HG03135 (cell line): ENCODE measurements around the gene SEC61A1.

Experiments used
- ATAC-seq: cut with Tn5 transposase; IDR thresholded peaks from one replicate; pipeline ENCODE4 v1.9.1; 2021; ENCODE audit warnings: mild to moderate bottlenecking, moderate library complexity; ENCODE audit not compliant: unreplicated experiment

Gene SEC61A1

DNA sequence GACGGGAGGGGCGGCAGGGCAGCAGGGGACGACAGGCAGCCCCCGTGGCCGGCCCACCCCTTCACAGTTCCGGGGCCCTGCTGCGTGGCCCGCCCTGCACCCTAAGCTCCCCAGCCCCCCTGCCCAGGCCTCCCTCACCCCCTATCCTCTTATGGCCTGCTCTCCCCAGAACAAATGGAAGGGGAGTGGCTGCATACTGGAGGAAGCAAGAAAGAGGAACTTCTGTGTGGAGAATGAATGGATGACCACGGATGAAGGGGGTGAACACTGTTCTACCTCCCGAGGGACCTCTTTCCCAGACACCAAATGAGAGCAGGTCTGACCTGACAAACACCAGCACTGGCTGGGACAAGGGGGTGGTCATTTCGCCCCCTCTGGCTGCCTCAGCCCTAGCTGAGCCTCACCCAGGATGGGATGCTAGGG, 25.0 kb downstream of the SEC61A1 start:
- ATAC-seq, result no peak

DNA sequence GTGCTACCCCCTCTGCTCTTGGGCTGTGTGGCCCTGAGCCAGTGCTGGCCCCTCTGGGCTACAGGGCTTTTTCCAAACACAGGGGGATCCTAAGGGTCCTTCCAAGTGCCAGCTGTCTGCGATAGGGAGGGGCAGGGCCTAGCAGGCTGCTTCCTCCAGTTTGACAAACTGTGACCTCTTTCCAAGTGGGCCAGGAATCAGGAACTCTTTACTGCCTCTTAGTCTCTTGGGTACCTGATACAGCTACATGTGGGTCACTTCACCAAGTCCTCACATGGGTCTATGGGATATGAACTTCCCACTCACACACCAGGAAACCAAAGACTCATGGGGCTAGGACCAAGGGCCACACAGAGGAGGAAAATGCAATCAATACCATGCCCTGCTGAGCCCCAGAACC, 25.4 kb downstream of the SEC61A1 start:
- no peak for ATAC-seq

DNA sequence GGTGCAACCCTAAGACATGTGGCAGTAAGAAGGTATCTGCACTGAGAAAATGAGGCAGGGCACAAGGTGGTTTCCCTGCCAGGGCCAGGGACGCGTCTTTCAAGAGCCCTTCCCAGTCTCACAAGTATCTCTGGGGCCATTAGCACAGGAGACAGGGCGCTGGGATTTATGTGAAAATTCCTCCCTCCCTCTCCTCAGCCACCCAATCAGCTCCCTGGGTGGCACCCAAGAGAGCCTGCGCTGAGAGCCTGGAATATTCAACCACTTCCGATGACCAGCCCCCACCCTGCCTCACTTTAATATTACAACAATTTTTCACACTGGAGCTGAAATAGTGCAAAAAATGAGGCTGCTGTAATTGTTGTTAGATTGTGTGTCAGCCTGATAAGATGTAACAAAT, 26.1 kb downstream of the SEC61A1 start:
- ATAC-seq, result no peak

DNA sequence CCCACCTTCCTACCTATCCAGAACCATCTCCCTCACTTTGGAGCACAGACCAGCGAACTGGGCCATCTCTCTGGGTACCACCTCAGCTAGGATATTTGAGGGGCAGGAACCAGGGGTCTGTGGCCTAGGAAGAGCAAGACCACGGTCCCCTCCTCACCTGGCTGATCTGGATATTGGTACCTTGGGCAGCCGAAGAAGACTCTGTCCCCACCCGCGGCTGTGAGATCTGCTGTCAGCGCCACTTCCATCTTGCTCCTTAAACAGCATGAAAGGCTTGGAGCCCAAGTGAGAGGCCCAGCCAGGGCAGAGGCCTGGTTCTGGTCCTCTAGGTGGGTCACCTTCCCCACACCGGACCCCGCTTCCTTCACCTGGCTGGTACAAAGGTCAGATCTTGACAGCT, 26.6 kb downstream of the SEC61A1 start:
- ATAC-seq, result no peak

DNA sequence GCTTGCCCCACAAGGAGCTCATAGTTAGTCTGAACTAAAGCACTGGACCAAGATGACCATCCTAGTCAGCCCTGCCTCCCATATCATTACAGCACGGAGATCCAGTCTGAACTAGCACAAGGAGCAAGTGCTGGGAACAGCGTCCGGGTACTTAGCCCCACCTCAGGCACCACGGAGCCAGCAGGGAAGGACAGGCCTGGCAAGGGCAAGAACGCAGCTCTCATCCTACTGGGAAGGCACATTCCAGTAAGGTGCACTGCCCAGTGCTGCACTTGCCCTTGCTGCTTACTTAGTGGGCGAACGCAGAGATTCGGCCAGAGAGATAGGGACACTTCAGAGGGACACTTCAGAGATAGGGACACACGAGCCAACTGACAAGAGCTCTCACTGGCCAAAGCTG, 27.6 kb downstream of the SEC61A1 start:
- ATAC-seq, result no peak

DNA sequence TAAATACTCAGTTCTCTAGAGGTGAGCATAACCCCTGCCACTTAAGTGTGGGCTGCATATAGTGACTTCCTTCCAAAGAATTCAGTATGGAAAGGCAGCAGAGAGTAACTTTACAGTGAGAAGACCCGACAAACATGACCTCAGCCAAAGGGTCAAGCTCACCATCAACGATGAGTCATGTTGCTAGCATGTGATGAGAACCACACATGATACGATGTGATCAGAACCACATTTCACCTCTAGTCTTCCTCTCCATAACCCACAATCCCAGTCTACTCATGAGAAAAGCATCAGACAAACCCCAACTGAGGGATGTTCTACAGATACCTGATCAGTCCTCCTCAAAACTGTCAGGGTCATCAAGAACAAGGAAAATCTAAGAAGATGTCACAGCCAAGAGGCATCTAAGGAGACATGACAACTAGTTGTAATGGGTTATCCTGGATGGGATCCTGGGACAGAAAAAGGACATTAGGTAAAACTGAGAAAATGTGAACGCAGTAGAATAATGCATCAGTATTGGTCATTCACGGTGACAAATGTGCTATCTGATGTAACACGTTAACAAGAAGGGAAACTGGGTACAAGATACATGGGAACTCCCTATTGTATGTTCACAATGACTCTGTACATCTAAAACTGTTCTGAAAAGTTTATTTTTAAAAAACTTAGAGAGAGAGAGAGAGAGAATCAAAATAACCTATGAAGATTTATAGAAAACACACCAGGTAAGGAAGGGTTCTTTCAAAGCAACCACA, 28.3 kb downstream of the SEC61A1 start:
- ATAC-seq, result no peak

DNA sequence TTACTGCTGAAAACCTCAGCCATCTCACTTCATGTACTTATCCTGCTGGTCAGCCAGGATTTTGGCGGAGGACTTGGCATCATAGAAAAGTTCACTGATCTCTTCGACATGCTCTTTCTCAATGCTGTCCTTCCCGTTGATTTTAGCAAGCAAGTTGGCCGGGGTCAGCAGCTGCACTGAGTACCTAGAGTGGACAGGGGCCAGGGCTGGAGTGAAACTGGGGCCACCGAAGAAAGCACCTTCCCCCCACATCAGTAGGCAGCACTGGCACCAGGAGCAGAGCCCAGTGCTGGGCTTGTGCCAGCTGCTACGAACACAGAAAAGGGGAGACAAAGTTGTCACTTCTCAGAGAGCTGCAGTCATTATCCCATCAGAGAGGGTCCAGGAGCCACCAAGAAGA, 29.0 kb downstream of the SEC61A1 start:
- ATAC-seq, result no peak

DNA sequence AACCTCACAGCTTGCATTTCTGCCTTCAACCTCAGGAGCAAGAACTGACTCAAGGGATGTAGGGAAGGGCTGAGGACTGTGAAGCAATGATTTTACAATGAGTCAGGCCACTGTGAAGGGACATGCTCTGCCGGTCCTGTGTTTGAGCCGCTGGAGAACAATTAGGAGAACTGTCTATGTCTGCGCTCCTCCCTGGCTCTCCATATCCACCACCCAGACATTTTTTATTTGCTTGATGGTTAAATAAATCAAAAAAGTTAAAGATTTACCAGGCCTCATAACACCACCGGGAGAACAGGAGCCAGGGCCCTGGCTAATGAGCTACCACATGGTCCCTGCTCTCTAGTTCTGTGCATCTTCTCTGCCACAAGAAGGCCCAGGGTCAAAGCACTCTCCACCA, 29.6 kb downstream of the SEC61A1 start:
- ATAC-seq, result no peak

DNA sequence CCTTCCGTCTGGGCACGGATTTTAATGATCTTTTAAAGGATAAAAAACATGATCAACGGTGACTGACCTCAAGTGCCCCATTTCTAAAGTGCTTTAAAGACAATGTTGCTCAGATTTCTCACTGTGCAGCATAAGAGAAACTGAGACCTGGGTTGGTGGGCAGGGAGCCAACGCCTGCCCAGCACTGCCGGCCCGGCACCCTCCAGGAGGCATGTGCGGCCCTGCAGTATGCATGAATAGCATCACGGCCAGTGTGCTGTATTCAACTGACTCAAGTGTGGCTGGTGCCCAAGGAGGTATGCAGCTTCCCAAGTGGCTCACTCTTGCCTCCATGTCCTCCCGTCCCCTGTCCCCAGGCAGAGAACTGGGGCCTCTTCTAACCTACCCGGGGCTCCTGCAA, 30.3 kb downstream of the SEC61A1 start:
- ATAC-seq, result no peak

DNA sequence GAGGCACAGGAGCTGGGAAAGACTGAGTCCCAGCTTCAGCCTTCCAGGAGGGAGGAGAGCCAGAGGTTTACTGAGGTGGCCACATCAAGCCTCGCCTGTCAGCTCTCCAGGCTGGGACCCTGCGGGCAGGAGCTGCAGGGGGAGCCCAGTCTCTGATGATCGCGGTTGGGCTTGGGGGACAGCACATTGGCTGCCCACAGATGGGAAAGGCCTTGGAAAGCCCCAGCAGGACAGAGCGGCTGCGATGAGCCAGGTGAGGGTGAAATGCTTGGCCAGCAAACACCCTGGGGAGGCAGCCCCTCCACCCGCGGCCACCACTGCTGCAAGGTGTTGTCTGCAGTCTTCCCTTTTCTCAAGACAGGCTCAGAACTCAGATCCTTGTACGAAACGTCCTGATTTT, 31.2 kb downstream of the SEC61A1 start:
- no peak for ATAC-seq

DNA sequence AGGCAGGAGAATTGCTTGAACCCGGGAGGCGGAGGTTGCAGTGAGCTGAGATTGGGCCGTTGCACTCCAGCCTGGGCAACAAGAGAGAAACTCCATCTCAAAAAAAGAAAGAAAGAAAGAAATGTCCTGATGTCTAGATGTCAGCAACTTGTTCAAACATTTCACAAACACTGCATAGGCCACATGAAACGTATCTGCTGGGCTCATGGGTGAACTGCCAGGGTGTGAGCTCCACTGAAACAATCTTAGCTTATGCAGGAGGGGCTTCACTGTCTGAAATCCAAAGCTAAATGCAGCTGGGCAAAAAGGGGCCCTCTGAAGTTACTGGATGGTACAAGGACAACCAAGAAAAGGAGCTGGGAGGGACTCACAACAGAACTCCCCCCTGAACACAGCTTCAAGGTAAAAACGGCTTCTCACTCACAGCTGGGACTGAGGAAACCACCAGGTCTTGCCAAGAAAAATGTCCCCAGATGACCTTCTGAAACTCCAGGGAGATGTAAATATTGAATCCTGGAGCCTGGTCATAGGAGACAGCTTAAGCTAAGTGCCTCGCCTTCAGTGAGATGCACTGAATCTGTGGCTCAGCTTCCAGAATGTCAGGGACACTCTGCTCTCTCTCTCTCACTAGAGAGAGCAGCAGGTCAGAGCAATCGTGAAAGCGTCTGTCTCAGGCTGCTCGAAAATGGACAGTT, 31.9 kb downstream of the SEC61A1 start:
- ATAC-seq, result no peak

DNA sequence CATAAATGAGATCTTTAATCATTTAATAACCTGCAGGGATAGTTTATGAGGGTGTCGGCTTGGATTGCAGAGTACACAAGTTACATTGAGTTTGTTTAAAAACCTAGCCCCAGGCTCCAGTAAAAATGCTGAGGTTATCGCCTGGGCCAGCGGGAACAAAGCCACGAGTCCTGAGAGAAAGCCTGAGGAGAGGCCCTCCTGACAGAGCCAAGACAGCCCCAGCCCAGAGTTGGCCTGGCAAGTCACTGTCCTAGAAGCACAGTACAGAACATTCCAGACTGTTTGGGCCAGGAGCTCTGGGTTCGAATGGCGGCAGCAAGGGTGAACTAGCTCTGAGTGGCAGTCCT, 32.4 kb downstream of the SEC61A1 start:
- no peak for ATAC-seq

DNA sequence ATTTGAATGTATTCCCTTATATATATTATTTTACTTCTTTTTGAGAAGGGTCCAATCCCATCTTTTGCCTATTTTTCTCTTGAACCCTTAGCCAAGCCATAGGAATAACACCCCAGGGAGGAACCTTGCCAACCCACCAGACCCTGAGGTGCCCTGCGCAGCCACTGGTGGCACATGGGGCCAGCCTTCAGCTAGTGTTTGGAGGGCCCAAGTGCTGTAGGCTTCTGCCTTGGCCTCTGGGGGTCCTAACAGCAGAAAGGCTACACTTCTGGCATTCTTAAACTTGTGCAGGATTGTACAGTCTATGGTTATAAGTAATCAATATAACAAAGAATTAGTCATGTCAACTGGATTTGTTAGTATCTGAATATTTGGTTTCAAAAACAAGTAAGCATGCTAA, 36.9 kb downstream of the SEC61A1 start:
- ATAC-seq, result no peak

DNA sequence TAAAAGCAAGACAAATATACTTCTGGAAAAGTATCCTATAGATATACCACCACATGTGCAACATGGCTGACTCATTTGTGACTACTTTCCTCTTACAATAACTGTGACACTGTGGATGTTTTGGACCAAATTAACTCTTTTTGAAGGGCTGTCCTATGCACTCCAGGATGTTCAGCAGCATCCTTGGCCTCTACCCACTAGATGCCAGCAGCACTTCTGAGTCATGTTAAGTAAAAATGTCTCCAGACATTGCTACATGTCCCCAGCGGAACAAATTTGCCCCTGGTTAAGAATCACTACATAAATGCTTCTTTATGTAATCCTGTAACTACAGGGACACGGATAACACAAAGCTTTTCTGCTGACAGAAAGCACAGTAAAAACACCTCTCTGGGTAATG, 39.3 kb downstream of the SEC61A1 start:
- no peak for ATAC-seq

DNA sequence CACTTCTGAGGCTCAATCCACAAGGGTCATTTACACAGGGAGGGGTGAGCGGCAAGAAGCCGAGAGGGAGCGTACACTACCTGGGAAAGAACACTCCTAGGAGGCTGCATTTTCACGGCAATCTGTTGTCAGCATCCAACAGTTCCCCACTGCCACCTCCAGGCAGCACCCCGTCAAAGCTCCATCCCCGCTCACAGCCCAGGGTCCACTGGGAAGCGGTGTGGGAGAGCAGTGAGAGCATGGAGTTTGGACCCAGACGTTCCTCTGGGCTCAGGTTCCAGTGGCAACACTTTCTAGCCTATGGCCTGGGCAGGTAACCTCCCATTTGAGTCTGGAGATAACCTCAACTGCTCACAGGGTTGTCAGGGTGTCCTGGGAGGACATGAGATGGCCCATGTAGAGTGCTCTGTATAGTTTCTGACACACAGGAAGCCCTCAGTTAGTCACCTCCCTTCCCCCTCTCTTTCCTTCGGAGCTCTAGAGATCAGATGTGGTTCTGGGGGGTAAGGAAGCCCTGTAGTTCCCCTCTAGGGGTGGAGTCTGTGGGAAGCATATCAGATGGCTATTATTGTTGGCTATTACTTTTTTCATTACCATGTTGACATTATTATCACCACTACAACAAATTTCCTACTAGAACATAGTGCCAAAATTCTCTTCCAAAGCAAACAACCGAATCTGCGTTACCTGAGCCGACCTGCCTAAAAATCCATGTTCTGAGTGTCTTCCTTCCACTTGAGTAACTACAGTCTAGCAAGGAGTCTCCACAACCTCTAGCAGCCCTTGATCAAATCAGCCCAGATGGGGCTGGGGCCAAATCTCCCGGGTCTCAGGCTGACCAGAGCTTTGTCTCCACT, 42.3 kb downstream of the SEC61A1 start:
- no peak for ATAC-seq

DNA sequence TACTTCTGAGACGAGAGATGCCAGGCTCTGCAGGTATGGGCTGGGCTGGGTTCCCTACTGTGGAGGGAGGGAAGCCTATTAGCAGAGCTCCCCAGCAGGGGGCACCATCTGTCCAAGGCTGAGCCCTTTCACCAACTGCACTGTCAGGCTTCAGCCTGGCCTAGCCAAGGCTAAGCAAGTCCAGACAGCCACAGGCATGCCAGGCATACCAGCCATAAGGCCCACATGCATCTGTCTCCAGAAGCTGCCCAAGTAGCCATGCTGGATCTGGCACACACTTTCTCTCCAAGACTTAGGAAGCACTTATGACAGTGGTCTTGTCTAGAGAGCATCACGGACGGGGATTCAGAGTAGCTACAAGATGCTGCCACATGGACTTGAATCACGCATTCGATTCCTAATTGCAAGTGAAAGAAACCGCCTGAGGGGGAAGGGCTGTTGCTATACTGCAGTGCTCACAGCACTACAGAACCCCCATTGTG, 43.0 kb downstream of the SEC61A1 start:
- peak; percentile 85 for ATAC-seq

DNA sequence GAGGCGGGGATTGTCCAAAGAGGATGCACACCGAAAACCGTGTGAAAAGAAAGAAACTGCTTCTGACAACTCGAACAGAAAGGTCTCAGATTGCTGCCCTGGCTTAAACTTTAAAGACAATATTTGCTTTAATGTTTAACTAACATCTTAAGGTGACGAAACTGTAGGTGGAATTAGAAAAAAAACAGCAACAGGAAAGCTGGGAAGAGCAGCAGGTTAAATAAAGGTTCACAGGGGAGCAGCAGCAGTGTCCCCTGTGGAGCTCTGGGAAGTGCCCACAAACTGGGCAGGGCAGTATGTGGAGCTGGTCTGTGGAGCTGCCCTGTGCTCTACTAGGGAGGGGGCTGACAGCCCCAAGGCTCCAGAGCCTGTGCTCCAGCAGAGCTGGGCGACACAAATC, 46.0 kb downstream of the SEC61A1 start:
- ATAC-seq, result no peak

DNA sequence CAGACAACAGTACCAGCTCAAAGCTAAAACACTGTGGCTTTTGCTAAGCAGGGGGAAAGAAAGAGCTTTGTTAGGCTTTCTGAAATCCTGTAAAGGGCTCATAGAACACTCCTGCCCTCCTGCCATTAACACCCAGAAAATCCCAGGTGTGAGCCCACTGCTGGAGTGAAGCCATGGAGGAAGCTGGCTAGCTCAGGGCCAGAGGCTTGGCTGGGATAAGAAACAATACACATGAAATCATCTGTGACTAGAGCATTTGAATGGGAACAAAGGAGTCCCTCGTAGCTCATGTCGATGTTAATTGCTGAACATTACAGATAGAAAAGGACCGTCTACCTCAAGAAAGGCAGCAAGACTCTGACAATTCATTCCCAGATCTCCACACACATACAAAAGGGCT, 47.9 kb downstream of the SEC61A1 start:
- ATAC-seq, result no peak

DNA sequence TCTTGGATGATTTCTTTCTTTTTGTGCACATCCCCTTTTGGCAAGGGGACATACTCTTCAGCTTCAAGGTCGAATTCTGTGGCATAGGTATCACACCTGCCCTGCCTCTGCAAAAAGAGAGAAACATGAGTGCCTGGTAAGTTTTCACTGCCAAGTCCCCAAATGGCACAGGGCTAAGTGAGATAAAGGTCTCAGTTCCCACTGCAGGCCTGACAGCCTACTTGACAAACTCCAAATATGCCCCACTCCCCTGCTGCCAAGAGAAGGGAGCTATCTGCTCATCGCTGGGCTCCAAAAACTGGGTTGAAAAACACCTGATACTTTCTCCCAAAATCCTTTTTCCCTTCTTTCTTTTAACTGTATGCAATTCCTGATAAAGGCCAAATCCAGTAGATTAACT, 48.4 kb downstream of the SEC61A1 start:
- ATAC-seq, result no peak

DNA sequence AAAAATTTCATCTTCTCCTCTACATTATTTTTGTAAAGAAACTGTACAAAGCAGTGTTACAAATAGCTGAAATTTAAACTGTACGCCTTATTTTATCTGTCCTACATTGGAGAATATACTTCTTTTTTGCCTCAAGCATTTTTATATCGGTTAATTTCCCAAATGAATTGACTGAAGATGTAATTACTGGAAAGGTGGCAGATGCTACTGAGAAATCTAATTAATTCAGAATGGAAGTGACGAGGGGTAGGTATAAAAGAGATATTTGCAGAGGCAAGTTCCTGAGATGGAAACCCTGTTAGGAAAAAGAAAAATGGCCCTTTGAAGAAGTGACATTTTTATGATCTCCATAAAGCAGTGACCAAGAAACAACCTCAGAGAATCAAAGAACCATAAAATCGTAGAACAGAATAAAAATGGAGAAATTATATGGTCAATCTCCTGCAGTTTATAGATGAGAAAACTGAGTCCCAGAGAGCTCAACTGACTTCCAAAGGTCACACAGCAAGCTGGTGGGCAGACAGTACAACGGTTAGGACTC, 51.0 kb downstream of the SEC61A1 start:
- ATAC-seq, result no peak

DNA sequence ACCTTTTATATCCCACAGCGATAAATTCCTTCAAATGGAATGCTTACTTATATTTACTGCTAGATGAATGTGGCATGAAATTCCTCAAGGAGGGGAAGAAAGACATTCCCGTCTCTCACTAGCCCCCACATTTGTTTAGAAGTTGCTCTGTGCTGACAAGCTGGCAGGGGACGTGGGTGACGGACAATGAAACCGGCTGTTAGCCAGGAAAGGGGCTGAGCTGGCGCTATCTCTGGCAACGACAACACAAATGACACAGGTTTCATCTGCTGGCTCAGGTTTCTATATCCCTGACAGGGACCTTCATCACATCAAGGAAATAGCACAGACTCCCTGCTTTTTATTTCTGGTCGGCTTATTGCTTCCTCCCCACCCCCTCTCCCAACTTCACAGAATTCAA, 55.6 kb downstream of the SEC61A1 start:
- no peak for ATAC-seq
